SHP77 (cell line): Measurements from ENCODE around the gene KAZN.
"Not testable (repeated sequence)": the region's sequence is repeated elsewhere in the genome, so short reads cannot be mapped to it uniquely, and the experiment has no call there.

Experiments used
- DNase-seq, 2 experiments: peaks; one replicate each; lab custom pipeline; 2025; lab: John Stamatoyannopoulos, UW

KAZN gene

DNA sequence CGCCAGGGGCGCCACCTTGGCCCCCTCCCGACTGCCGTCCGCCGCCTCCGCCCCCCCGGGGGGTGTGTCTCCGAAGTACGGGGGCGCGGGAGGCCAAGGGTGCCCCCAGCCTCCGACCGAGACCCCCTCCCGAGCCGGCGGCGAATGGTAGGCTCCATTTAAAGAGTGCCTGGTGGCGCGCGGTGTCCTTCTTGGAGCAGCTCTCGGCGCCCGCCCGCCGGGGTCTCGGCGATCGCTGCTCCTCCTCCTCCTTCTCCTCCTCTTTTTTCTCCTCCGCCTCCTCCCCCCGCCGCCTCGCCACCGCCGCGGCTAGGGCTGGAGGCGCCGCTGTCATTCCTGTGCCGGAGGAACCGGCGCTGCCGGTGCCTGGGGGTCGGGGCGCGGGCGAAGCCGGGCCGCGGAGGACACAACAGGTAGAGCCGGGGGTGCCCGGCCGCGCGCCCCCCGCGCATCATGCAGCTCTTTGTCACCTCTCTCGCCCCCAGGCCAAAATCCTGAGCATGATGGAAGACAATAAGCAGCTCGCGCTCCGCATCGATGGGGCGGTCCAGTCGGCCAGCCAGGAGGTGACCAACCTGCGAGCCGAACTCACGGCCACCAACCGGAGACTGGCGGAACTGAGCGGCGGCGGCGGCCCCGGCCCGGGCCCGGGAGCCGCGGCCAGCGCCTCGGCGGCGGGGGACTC, at the start of gene KAZN:
Gene KAZN (plus strand): TSS at position 188 of the 685 bp plus-strand sequence.
- no peak for DNase-seq

DNA sequence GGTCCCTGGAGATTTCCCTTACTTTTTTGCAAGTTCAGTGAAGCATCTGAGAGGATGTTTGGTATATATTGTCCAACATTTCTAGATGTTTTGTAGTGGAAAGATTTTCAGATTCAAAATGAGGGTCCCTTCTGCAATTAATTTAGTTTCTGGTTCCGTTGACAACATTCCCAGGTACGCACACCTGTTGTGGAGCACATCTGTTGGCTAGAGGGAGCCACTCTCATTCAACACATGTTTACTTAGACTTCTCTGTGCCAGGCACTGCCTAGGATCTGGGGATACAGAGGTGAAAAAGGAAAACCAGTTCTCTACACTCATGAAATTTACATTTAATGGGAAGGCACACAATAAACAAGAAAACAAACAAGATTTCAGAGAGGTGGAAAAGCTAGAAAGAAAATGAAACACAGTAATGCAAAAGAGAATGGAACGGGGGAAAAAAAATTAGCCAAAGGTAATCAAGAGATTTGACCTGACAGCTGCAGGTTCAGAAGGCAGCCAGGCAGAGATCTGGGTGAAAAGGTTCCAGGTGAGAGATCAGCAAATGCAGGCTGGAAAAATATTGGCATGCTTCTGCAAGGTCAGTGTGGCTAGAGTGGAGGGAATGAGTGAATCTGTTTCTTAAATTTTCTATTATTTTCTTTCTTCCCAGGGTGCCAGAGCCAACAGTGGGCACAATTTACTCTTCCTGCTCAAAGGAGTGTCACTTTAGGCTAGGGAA, 48.4 kb upstream of the KAZN start:
- DNase-seq = no peak

DNA sequence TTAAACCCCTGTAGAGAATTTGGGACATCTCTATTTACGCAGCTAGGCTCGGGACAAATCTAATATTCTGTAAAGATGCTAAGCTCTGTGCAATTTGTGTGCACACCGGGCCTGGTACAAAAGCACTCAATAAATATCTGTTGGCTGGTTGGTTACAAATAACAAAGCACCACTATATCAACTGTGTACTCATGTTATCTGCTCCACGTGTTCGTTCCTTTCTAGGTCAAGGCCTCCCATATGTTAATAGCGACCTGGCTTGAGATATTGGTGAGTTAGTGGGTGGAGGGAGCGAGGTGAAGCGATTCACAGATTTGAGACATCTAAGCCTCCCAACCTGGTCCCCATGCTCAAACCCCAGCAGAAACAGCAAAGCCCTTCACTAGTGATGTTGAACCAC, 47.1 kb upstream of the KAZN start:
- no peak for DNase-seq

- DNase-seq = no peak
Measured at GRCh38 chr1:14552246-14552965, 46.1 kb upstream of the KAZN start.

GRCh38 chr1:14553711-14554110, 44.8 kb upstream of the KAZN start:
- no peak for DNase-seq

- DNase-seq = no peak
Measured at GRCh38 chr1:14555091-14555490, 43.4 kb upstream of the KAZN start.

- no peak for DNase-seq
Measured at GRCh38 chr1:14561014-14561693, 37.3 kb upstream of the KAZN start.

GRCh38 chr1:14565090-14565489, 33.4 kb upstream of the KAZN start:
- DNase-seq = no peak

DNA sequence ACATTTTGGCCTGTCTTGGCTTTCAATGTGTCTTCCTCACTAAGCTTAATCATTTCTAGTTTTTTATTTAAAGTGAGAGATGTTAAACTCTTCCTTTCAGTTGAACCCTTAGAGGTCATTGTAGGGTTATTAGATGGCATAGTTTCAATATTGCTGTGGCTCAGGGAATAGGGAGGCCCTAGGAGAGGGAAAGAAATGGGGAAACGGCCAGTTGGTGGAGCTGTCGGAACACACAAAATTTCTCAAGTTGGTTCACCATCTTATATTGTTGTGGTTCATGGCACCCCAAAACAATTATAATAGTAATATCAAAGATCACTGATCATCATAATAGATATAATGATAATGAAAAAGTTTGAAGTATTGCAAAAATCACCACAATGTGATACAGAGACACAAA, 31.4 kb upstream of the KAZN start:
- DNase-seq = no peak

- no peak for DNase-seq
Measured at GRCh38 chr1:14567903-14568302, 30.6 kb upstream of the KAZN start.

GRCh38 chr1:14568716-14569355, 29.6 kb upstream of the KAZN start:
- no peak for DNase-seq

DNA sequence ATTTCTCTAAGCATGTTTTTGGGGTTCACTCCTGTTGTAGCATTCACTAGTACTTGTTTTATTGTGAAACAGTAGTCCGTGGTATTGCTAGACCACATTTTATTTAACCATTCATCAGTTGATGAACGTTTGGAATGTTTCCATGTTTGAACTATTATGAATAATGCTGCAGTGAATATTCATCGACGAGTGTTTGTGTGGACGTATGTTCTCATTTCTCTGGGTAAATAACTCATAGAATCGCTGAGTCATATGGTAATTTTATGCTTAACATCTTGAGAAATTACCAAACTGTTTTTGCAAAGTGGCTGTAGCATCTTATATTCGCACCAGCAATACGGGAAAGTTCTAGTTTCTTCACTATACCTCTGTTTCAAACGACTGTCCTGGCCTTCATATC, 28.0 kb upstream of the KAZN start:
- no peak for DNase-seq

DNA sequence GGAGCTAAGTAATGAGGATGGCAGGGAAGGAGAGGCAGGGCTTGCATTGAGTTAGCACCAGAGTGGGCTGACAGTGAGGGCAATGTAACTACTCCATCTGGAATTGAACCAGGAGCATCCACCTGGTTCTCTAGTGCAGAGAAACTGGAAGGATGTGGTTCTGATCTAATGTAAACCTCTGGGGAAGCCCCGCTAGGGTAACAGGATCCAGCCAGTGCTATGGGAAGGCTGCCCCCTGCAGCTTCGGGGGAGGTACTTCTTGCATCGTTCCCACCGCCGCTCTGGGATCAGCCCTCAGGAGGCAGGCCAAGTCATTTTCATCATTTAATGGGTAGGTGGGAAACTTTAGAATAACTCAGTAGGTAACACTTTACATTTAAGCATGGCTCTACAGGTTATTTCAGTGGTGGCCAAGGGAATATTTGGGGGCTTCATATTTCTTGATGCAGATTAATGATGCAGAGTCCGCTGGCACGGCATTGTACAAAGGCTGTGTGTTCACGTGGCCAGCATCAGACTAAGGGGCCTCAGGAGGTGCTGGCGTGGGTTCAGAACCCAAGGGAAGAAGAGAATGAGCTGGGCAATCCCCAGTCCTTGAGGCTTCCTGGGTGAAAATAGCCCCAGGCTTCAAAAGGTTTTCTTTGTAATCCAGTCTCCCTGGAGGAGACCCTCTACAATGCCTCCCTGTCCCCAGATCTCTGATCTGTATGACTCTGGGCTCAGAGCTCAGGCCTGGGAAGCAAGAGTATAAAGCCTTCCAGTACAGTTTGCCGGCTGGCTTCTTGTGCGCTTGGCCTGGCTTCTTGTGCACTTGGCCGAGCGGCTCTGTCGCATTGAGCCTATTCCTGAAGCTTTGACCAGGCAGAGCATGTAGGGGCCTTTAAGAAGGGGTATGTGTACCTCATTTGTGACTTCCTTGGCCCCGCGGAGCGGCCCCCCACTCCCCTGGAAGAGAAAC, 26.4 kb upstream of the KAZN start:
- peak in 1 of 2 experiments; percentile 7 for DNase-seq

- no peak for DNase-seq
Measured at GRCh38 chr1:14572861-14573260, 25.6 kb upstream of the KAZN start.

- DNase-seq = no peak
Measured at GRCh38 chr1:14576155-14576554, 22.3 kb upstream of the KAZN start.

DNA sequence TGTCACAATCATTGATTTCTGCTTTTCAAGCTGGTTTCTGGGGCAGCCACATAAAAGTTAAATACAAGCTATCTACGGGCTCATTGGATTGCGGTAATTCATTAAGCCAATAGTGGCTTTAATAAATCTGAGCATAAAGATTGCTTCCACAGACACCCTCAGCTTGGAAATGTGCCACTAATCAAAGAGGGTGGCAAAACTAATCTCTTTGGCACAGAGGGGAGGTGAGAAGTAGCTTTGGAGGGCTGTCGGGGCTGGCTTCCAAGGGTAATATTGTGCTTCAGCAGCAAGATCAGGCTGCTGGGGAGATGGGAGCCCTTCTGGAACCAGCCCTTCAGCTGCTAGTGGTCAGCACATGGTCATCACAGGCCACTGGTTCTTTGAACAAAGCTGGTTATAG, 21.2 kb upstream of the KAZN start:
- no peak for DNase-seq

DNA sequence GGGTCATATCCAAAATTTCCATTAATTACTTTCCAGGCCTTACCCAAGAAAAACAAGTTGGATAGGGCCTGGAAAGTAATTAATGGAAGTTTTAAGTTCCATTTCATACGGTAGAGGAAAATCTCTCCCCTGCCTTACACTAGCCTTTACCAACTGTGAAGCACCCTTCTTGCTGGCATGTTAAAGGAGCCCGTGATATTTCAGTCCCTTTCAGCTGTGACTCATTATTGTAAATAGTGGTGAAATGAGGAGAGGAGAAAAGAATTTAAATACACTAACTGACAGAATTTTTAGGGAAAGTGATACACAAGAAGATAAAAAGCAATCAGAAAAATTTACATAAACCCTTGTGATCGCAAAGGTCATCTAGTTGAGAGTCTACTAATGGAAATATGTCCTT, 20.3 kb upstream of the KAZN start:
- no peak for DNase-seq

- DNase-seq = not testable (repeated sequence)
Measured at GRCh38 chr1:14580295-14580694, 18.2 kb upstream of the KAZN start.

DNA sequence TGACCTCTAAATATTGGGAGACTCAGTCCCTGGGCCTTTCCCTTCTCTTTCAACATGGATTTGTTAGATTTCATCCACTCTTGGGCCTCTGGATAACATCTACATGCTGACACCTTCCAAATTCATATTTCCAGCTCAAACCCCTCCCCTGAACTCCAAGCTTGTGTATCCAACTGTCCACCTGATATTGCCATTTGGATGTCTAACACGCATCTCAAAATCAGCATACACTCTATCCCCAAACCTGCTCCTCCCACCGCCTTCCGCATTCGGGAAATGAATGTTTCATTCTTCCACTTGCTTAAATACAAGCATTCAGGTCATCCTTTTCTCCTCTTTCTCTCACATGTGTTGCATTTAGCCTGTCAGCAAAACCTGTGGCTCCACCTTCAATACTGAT, 17.5 kb upstream of the KAZN start:
- no peak for DNase-seq

DNA sequence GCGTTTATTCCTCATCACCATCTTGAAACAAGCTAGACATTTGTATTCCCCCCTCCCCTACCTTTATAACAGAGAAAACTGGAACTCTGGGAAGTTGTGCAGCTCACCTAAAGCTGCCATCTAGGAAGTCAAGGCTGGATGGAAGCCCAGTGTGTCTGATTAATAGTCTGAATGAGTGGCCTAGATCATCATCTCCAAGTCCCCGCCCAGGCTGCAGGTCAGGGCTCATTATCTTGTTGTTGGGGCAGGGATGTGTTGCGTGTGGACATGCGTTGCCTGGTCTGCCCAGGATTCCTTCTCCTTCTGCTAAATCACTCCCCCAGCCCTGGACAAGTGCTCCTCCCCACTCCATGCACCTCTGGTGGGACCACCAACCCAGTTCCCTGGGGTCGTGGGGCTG, 14.7 kb upstream of the KAZN start:
- no peak for DNase-seq

- DNase-seq = no peak
Measured at GRCh38 chr1:14585728-14586127, 12.8 kb upstream of the KAZN start.
